SK-N-SH treated with all-trans-retinoic acid at 6 μM for 48 hours (cell line): Measurements from ENCODE around the gene ZFP62.

Source experiments
- ATAC-seq: fragments of 200-7000 bp; cut with Tn5 transposase; 3 replicates; pipeline ENCODE4 v1.9.1; 2020; ENCODE audit warnings: mild to moderate bottlenecking, moderate library complexity
- ARNTL ChIP-seq: fragments of 450-650 bp; formaldehyde crosslinking; IDR thresholded peaks from 2 replicates; pipeline ENCODE4 v1.5.0; 2020; ENCODE audit warnings: low read depth, mild to moderate bottlenecking, moderate library complexity, borderline replicate concordance
- BACH2 ChIP-seq: fragments of 250-450 bp; sonication (Bioruptor Pico); IDR thresholded peaks from 2 replicates; pipeline ENCODE4 v1.9.0; 2021; ENCODE audit warnings: mild to moderate bottlenecking, borderline replicate concordance
- CSDC2 ChIP-seq: fragments of 250-450 bp; sonication (Bioruptor Pico); IDR thresholded peaks from 2 replicates; pipeline ENCODE4 v1.5.0; 2020; ENCODE audit warnings: mild to moderate bottlenecking, moderate library complexity
- CSRNP3 ChIP-seq: fragments of 250-450 bp; sonication (Bioruptor Pico); IDR thresholded peaks from 2 replicates; pipeline ENCODE4 v1.5.1; 2021; ENCODE audit warnings: mild to moderate bottlenecking, moderate library complexity
- ESRRG ChIP-seq: fragments of 250-450 bp; sonication (Bioruptor Pico); IDR thresholded peaks from 2 replicates; pipeline ENCODE4 v1.6.1; 2021; ENCODE audit warnings: mild to moderate bottlenecking
- GLIS3 ChIP-seq: fragments of 250-450 bp; sonication (Bioruptor Pico); IDR thresholded peaks from 2 replicates; pipeline ENCODE4 v1.5.0; 2020; ENCODE audit warnings: mild to moderate bottlenecking, moderate library complexity
- ISL1 ChIP-seq: fragments of 250-450 bp; sonication (Bioruptor Pico); IDR thresholded peaks from 2 replicates; pipeline ENCODE4 v2.1.2; 2022; ENCODE audit warnings: mild to moderate bottlenecking, moderate library complexity
- OSR1 ChIP-seq: fragments of 250-450 bp; sonication (Bioruptor Pico); IDR thresholded peaks from 2 replicates; pipeline ENCODE4 v1.8.0; 2022; ENCODE audit warnings: moderate library complexity, mild to moderate bottlenecking, inconsistent platforms
- PATZ1 ChIP-seq: fragments of 250-450 bp; sonication (Bioruptor Pico); IDR thresholded peaks from 2 replicates; pipeline ENCODE4 v1.8.0; 2020; ENCODE audit warnings: mild to moderate bottlenecking, moderate library complexity, borderline replicate concordance
- PPARA ChIP-seq: fragments of 250-450 bp; sonication (Bioruptor Pico); IDR thresholded peaks from 2 replicates; pipeline ENCODE4 v1.5.0; 2020; ENCODE audit warnings: mild to moderate bottlenecking, borderline replicate concordance
- RARB ChIP-seq: fragments of 250-450 bp; sonication (Bioruptor Pico); IDR thresholded peaks from 2 replicates; pipeline ENCODE4 v1.8.0; 2021; ENCODE audit warnings: mild to moderate bottlenecking, moderate library complexity
- SNAI2 ChIP-seq: fragments of 250-450 bp; sonication (Bioruptor Pico); IDR thresholded peaks from 2 replicates; pipeline ENCODE4 v1.5.0; 2020; ENCODE audit warnings: mild to moderate bottlenecking, moderate library complexity
- TCF4 ChIP-seq: fragments of 250-450 bp; sonication (Bioruptor Pico); IDR thresholded peaks from 2 replicates; pipeline ENCODE4 v1.8.0; 2021; ENCODE audit warnings: mild to moderate bottlenecking, moderate library complexity, borderline replicate concordance
- TOX ChIP-seq: fragments of 250-450 bp; sonication (Bioruptor Pico); IDR thresholded peaks from 2 replicates; pipeline ENCODE4 v1.8.0; 2021; ENCODE audit warnings: mild to moderate bottlenecking, moderate library complexity, borderline replicate concordance
- ZC3H10 ChIP-seq: fragments of 250-450 bp; sonication (Bioruptor Pico); IDR thresholded peaks from 2 replicates; pipeline ENCODE4 v1.5.1; 2021; ENCODE audit warnings: mild to moderate bottlenecking, moderate library complexity
- ZFP3 ChIP-seq: fragments of 250-450 bp; sonication (Bioruptor Pico); IDR thresholded peaks from 2 replicates; pipeline ENCODE4 v1.5.0; 2020; ENCODE audit warnings: mild to moderate bottlenecking, moderate library complexity
- ZNF565 ChIP-seq: fragments of 450-650 bp; formaldehyde crosslinking; conservative IDR thresholded peaks from 2 replicates; pipeline ENCODE4 v1.5.0; 2020; ENCODE audit warnings: low read depth, mild to moderate bottlenecking, moderate library complexity
- ZNF8 ChIP-seq: fragments of 450-650 bp; formaldehyde crosslinking; IDR thresholded peaks from 2 replicates; pipeline ENCODE4 v1.5.0; 2020; ENCODE audit warnings: mild to moderate bottlenecking, moderate library complexity
- TF ChIP-seq, protein P1 (sequence below): fragments of 250-450 bp; sonication (Bioruptor Pico); IDR thresholded peaks from 2 replicates; pipeline ENCODE4 v1.5.1; 2020; ENCODE audit warnings: low read depth, mild to moderate bottlenecking, moderate library complexity
- TF ChIP-seq, protein P2 (sequence below): fragments of 250-450 bp; sonication (Bioruptor Pico); IDR thresholded peaks from 2 replicates; pipeline ENCODE4 v1.5.0; 2020; ENCODE audit warnings: mild to moderate bottlenecking, moderate library complexity

ZFP62 gene

GRCh38 chr5:180811623-180812124, 49.4 kb downstream of the ZFP62 start:
- no peak for ATAC-seq
- TF ChIP-seq RARB (CRISPR knock-in tag) (no peak), ARNTL (no peak), GLIS3 (CRISPR knock-in tag) (no peak), ZFP3 (CRISPR knock-in tag) (no peak), BACH2 (CRISPR knock-in tag) (no peak)
- TF ChIP-seq, protein P1, sequence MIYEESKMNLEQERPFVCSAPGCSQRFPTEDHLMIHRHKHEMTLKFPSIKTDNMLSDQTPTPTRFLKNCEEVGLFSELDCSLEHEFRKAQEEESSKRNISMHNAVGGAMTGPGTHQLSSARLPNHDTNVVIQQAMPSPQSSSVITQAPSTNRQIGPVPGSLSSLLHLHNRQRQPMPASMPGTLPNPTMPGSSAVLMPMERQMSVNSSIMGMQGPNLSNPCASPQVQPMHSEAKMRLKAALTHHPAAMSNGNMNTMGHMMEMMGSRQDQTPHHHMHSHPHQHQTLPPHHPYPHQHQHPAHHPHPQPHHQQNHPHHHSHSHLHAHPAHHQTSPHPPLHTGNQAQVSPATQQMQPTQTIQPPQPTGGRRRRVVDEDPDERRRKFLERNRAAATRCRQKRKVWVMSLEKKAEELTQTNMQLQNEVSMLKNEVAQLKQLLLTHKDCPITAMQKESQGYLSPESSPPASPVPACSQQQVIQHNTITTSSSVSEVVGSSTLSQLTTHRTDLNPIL (CRISPR knock-in tag): no peak
- TF ChIP-seq, all 23 proteins: peak for 0

GRCh38 chr5:180810959-180811622, 50.0 kb downstream of the ZFP62 start:
- TF ChIP-seq, protein P1 (CRISPR knock-in tag): no peak
- 0 out of 2 replicates have a peak, but pooled peaks have one; percentile 21 for TF ChIP-seq SNAI2 (CRISPR knock-in tag)

GRCh38 chr5:180810210-180810958, 50.7 kb downstream of the ZFP62 start:
- TF ChIP-seq CSRNP3 (CRISPR knock-in tag) (no peak), ZFP3 (CRISPR knock-in tag) (no peak), SNAI2 (CRISPR knock-in tag) (peak; percentile 68; the same call in 1 of the 2 replicates), ZC3H10 (CRISPR knock-in tag) (no peak), ESRRG (CRISPR knock-in tag) (peak; percentile 49; the same call in 1 of the 2 replicates), ISL1 (CRISPR knock-in tag) (no peak), CSDC2 (CRISPR knock-in tag) (no peak)
- TF ChIP-seq, protein P2, sequence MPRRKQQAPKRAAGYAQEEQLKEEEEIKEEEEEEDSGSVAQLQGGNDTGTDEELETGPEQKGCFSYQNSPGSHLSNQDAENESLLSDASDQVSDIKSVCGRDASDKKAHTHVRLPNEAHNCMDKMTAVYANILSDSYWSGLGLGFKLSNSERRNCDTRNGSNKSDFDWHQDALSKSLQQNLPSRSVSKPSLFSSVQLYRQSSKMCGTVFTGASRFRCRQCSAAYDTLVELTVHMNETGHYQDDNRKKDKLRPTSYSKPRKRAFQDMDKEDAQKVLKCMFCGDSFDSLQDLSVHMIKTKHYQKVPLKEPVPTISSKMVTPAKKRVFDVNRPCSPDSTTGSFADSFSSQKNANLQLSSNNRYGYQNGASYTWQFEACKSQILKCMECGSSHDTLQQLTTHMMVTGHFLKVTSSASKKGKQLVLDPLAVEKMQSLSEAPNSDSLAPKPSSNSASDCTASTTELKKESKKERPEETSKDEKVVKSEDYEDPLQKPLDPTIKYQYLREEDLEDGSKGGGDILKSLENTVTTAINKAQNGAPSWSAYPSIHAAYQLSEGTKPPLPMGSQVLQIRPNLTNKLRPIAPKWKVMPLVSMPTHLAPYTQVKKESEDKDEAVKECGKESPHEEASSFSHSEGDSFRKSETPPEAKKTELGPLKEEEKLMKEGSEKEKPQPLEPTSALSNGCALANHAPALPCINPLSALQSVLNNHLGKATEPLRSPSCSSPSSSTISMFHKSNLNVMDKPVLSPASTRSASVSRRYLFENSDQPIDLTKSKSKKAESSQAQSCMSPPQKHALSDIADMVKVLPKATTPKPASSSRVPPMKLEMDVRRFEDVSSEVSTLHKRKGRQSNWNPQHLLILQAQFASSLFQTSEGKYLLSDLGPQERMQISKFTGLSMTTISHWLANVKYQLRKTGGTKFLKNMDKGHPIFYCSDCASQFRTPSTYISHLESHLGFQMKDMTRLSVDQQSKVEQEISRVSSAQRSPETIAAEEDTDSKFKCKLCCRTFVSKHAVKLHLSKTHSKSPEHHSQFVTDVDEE (CRISPR knock-in tag): 0 out of 2 replicates have a peak, but pooled peaks have one; percentile 5
- ATAC-seq: peak; percentile 90

More at GRCh38 chr5:180810959-180811622, 50.0 kb downstream of the ZFP62 start:
- ATAC-seq: peak; percentile 56

GRCh38 chr5:180809403-180810209, 51.5 kb downstream of the ZFP62 start:
- ATAC-seq: peak; percentile 87
- TF ChIP-seq RARB (CRISPR knock-in tag) (no peak), PPARA (CRISPR knock-in tag) (no peak), TOX (no peak), SNAI2 (CRISPR knock-in tag) (no peak), ZC3H10 (CRISPR knock-in tag) (no peak), ZNF565 (CRISPR knock-in tag) (no peak), GLIS3 (CRISPR knock-in tag) (no peak), ARNTL (no peak), TCF4 (no peak), PATZ1 (CRISPR knock-in tag) (no peak; the same call in 1 of the 2 replicates), OSR1 (CRISPR knock-in tag) (no peak), ZNF8 (CRISPR knock-in tag) (no peak), BACH2 (CRISPR knock-in tag) (no peak), ESRRG (CRISPR knock-in tag) (no peak)
- TF ChIP-seq, protein P2 (CRISPR knock-in tag): no peak
